IPS-18c (cell line): ENCODE results near the gene PTGR3.

Source experiments
- H3K4me3 ChIP-seq: 2 replicates; pipeline ENCODE4 v1.7.0; 2013; ENCODE audit warnings: low read depth, mild to moderate bottlenecking, low read length, moderate library complexity; ENCODE audit not compliant: insufficient read depth
- H3K9me3 ChIP-seq: one replicate; pipeline ENCODE4 v1.6.1; 2013; ENCODE audit warnings: mild to moderate bottlenecking, low read length, moderate library complexity; ENCODE audit not compliant: control insufficient read depth, insufficient read depth

PTGR3 gene

GRCh38 chr18:75241705-75242104 is 32.8 kb upstream of the PTGR3 start:
- H3K4me3 ChIP-seq = no peak overlapping the region
- H3K9me3 ChIP-seq = peaks cover 3% of the 10 kb centered on the region

- no peak overlapping the region for H3K4me3 ChIP-seq
- peaks cover 3% of the 10 kb centered on the region for H3K9me3 ChIP-seq
These were observed 31.5 kb upstream of the PTGR3 start for GRCh38 chr18:75240433-75240832.

GRCh38 chr18:75238786-75239185 is 29.8 kb upstream of the PTGR3 start:
- Histone ChIP-seq H3K4me3 (no peak overlapping the region), H3K9me3 (peaks cover 3% of the 10 kb centered on the region)

GRCh38 chr18:75238100-75238499 is 29.2 kb upstream of the PTGR3 start:
- peaks cover 3% of the 10 kb centered on the region for H3K9me3 ChIP-seq
- no peak overlapping the region for H3K4me3 ChIP-seq

GRCh38 chr18:75235896-75236295 is 27.0 kb upstream of the PTGR3 start:
- Histone ChIP-seq H3K9me3 (peaks cover 3% of the 10 kb centered on the region), H3K4me3 (no peak overlapping the region)

- Histone ChIP-seq H3K4me3 (no peak overlapping the region), H3K9me3 (no peaks in the 10 kb centered on the region)
These were observed 26.0 kb upstream of the PTGR3 start for GRCh38 chr18:75234901-75235300.

GRCh38 chr18:75231053-75231406 is 22.1 kb upstream of the PTGR3 start:
- no peak overlapping the region for H3K4me3 ChIP-seq
- H3K9me3 ChIP-seq = no peaks in the 10 kb centered on the region

- no peak overlapping the region for H3K4me3 ChIP-seq
- no peaks in the 10 kb centered on the region for H3K9me3 ChIP-seq
These were observed 21.5 kb upstream of the PTGR3 start for GRCh38 chr18:75230163-75231052.

- H3K4me3 ChIP-seq = no peak overlapping the region
- H3K9me3 ChIP-seq = no peaks in the 10 kb centered on the region
These were observed 20.5 kb upstream of the PTGR3 start for GRCh38 chr18:75229437-75229836.

GRCh38 chr18:75228967-75229366 is 20.0 kb upstream of the PTGR3 start:
- H3K9me3 ChIP-seq = no peaks in the 10 kb centered on the region
- no peak overlapping the region for H3K4me3 ChIP-seq

- no peaks in the 10 kb centered on the region for H3K9me3 ChIP-seq
- H3K4me3 ChIP-seq = no peak overlapping the region
These were observed 18.8 kb upstream of the PTGR3 start for GRCh38 chr18:75227535-75228296.

GRCh38 chr18:75226956-75227316 is 18.0 kb upstream of the PTGR3 start:
- Histone ChIP-seq H3K9me3 (no peaks in the 10 kb centered on the region), H3K4me3 (no peak overlapping the region)

GRCh38 chr18:75226286-75226955 is 17.5 kb upstream of the PTGR3 start:
- Histone ChIP-seq H3K4me3 (no peak overlapping the region), H3K9me3 (no peaks in the 10 kb centered on the region)

- H3K4me3 ChIP-seq = no peak overlapping the region
These were observed 14.9 kb upstream of the PTGR3 start for GRCh38 chr18:75223687-75224347.

GRCh38 chr18:75222407-75222806 is 13.5 kb upstream of the PTGR3 start:
- H3K4me3 ChIP-seq = no peak overlapping the region
- no peaks in the 10 kb centered on the region for H3K9me3 ChIP-seq

More at GRCh38 chr18:75223687-75224347, 14.9 kb upstream of the PTGR3 start:
- H3K9me3 ChIP-seq = no peaks in the 10 kb centered on the region

GRCh38 chr18:75221897-75222296 is 13.0 kb upstream of the PTGR3 start:
- Histone ChIP-seq H3K9me3 (no peaks in the 10 kb centered on the region), H3K4me3 (no peak overlapping the region)

- Histone ChIP-seq H3K9me3 (no peaks in the 10 kb centered on the region), H3K4me3 (no peak overlapping the region)
These were observed 12.5 kb upstream of the PTGR3 start for GRCh38 chr18:75221397-75221796.
